Common myeloid progenitor, CD34-positive (primary cell): ENCODE data around the gene MAMDC2.

ENCODE experiments used
- CTCF ChIA-PET: fragments of 350-600 bp; sonication (Branson Sonifier 250); formaldehyde crosslinking; loops from one replicate; lab custom pipeline; 2021; ENCODE audit warnings: antibody characterized with exemption; lab: Charles Lee
- POLR2A ChIA-PET: fragments of 350-600 bp; sonication (Branson Sonifier 250); formaldehyde crosslinking; loops from one replicate; lab custom pipeline; 2021; ENCODE audit warnings: antibody characterized with exemption; lab: Charles Lee
- DNase-seq, 3 donors: peaks; one replicate each; pipeline versions ENCODE4 v3.0.0 to v3.0.0-alpha.2; 2013
- H3K27ac ChIP-seq, 2 experiments: 1 replicate in 1 of 2; 2 replicates in 1 of 2; pipeline ENCODE4 v1.7.0; 2013; ENCODE audit warnings: inconsistent platforms in 2 of 2, low read length in 2 of 2, mild to moderate bottlenecking in 2 of 2, low read depth in 1 of 2, moderate library complexity in 1 of 2; ENCODE audit not compliant: severe bottlenecking in 2 of 2, insufficient read depth in 1 of 2, poor library complexity in 1 of 2
- H3K27me3 ChIP-seq, 5 experiments: replicated peaks in 2 of 5; 1 replicate in 3 of 5; 2 replicates in 2 of 5; pipeline versions ENCODE4 v1.6.1 to v1.7.0; 2013; ENCODE audit warnings: low read length in 4 of 5, mild to moderate bottlenecking in 2 of 5, moderate library complexity in 2 of 5, inconsistent platforms in 1 of 5; ENCODE audit not compliant: insufficient read depth in 5 of 5, control insufficient read depth in 4 of 5
- H3K36me3 ChIP-seq, 4 experiments: 1 replicate in 2 of 4; 2 replicates in 2 of 4; pipeline versions ENCODE4 v1.6.1 to v1.7.0; 2013; ENCODE audit warnings: low read length in 3 of 4, control low read depth in 1 of 4, mild to moderate bottlenecking in 1 of 4; ENCODE audit not compliant: control insufficient read depth in 4 of 4, insufficient read depth in 4 of 4
- H3K4me1 ChIP-seq, 4 experiments: 1 replicate in 3 of 4; 2 replicates in 1 of 4; pipeline versions ENCODE4 v1.6.1 to v1.7.1; 2013; ENCODE audit warnings: low read length in 3 of 4, mild to moderate bottlenecking in 3 of 4, control low read depth in 1 of 4, inconsistent platforms in 1 of 4, moderate library complexity in 1 of 4; ENCODE audit not compliant: control insufficient read depth in 4 of 4, insufficient read depth in 4 of 4; ENCODE audit errors: control extremely low read depth in 1 of 4
- H3K4me3 ChIP-seq, 7 experiments: 1 replicate in 4 of 7; 2 replicates in 3 of 7; pipeline versions ENCODE4 v1.5.1 to v1.7.0; 2013; ENCODE audit warnings: mild to moderate bottlenecking in 7 of 7, low read length in 6 of 7, moderate library complexity in 6 of 7, inconsistent platforms in 2 of 7, low read depth in 2 of 7, control low read depth in 1 of 7; ENCODE audit not compliant: insufficient read depth in 4 of 7, control insufficient read depth in 1 of 7; ENCODE audit errors: extremely low read depth in 1 of 7
- H3K9me3 ChIP-seq, 5 experiments: 1 replicate in 4 of 5; 2 replicates in 1 of 5; pipeline versions ENCODE4 v1.6.1 to v1.7.1; 2013; ENCODE audit warnings: low read length in 4 of 5, mild to moderate bottlenecking in 2 of 5, inconsistent platforms in 1 of 5, low read depth in 1 of 5, moderate library complexity in 1 of 5; ENCODE audit not compliant: control insufficient read depth in 4 of 5, insufficient read depth in 2 of 5; ENCODE audit errors: control extremely low read depth in 1 of 5
- WGBS: methylation state at CpG from one replicate; pipeline ENCODE4 v1.1.5; 2013; ENCODE audit not compliant: insufficient coverage; 5-methylcytosine and 5-hydroxymethylcytosine counted together

Gene MAMDC2

GRCh38 chr9:70015099-70015498 is 28.5 kb upstream of the MAMDC2 start:
- H3K36me3 ChIP-seq = no peaks in the 10 kb centered on the region
- H3K4me3 ChIP-seq = no peak overlapping the region
- H3K9me3 ChIP-seq = no peaks in the 10 kb centered on the region
- H3K4me1 ChIP-seq = no peaks in the 10 kb centered on the region
- CTCF ChIA-PET = interaction anchor here (1.7 kb wide), 1 partner anchor 96 kb away, joined by 6 read pairs; no protein-coding TSS in a partner anchor
- H3K27me3 ChIP-seq = no peaks in the 10 kb centered on the region
- DNase-seq = no peak
- WGBS = 100% methylated on average over 1 of the region's 1 CpG
- POLR2A ChIA-PET = no interaction called here
- no peak overlapping the region for H3K27ac ChIP-seq

- H3K27me3 ChIP-seq = no peaks in the 10 kb centered on the region
- no peaks in the 10 kb centered on the region for H3K4me1 ChIP-seq
- WGBS = 98% methylated on average over 4 of the region's 5 CpGs
- no peak overlapping the region for H3K27ac ChIP-seq
- no peak for DNase-seq
- ChIA-PET CTCF (interaction anchor here (0.8 to 1.3 kb wide), 2 partner anchors 19 to 596 kb away, joined by 3 read pairs; no protein-coding TSS in a partner anchor), POLR2A (no interaction called here)
- H3K9me3 ChIP-seq = peaks cover 0 to 3% (median 0%) of the 10 kb centered on the region in 5 experiments
- H3K36me3 ChIP-seq = no peaks in the 10 kb centered on the region
- no peak overlapping the region for H3K4me3 ChIP-seq
These were observed 23.4 kb upstream of the MAMDC2 start for GRCh38 chr9:70020217-70020616.

- POLR2A ChIA-PET = no interaction called here
- Histone ChIP-seq H3K27ac (no peak overlapping the region), H3K4me3 (no peak overlapping the region), H3K27me3 (no peaks in the 10 kb centered on the region), H3K9me3 (peaks cover 0 to 8% (median 0%) of the 10 kb centered on the region in 5 experiments), H3K36me3 (no peaks in the 10 kb centered on the region), H3K4me1 (no peaks in the 10 kb centered on the region)
- CTCF ChIA-PET = interaction anchor here (1.3 kb wide), 1 partner anchor 20 kb away, joined by 3 read pairs; no protein-coding TSS in a partner anchor
- DNase-seq = no peak
- WGBS = 100% methylated on average over 4 of the region's 5 CpGs
These were observed 22.6 kb upstream of the MAMDC2 start for GRCh38 chr9:70020991-70021571.

GRCh38 chr9:70028287-70028686 is 15.4 kb upstream of the MAMDC2 start:
- H3K36me3 ChIP-seq = no peaks in the 10 kb centered on the region
- CTCF ChIA-PET = interaction anchor here (1.3 to 1.9 kb wide), 2 partner anchors 10 to 82 kb away, joined by 3 to 7 read pairs; no protein-coding TSS in a partner anchor
- no peaks in the 10 kb centered on the region for H3K4me1 ChIP-seq
- no peak overlapping the region for H3K27ac ChIP-seq
- H3K4me3 ChIP-seq = no peak overlapping the region
- POLR2A ChIA-PET = no interaction called here
- DNase-seq = no peak
- H3K27me3 ChIP-seq = no peaks in the 10 kb centered on the region
- 92% methylated on average over 5 of the region's 5 CpGs for WGBS
- H3K9me3 ChIP-seq = peaks cover 0 to 8% (median 0%) of the 10 kb centered on the region in 5 experiments

- Histone ChIP-seq H3K36me3 (no peaks in the 10 kb centered on the region), H3K4me1 (no peaks in the 10 kb centered on the region), H3K27me3 (no peaks in the 10 kb centered on the region), H3K27ac (no peak overlapping the region), H3K4me3 (no peak overlapping the region), H3K9me3 (peaks cover 0 to 6% (median 0%) of the 10 kb centered on the region in 5 experiments)
- ChIA-PET CTCF (interaction anchor here (1.1 kb wide), 1 partner anchor 261 kb away, joined by 3 read pairs; no protein-coding TSS in a partner anchor), POLR2A (interaction anchor here (1.2 kb wide), 1 partner anchor 28 kb away, joined by 3 read pairs; no protein-coding TSS in a partner anchor)
- no peak for DNase-seq
- WGBS = no CpG with 5 or more reads among the region's 1 CpG
These were observed 13.5 kb upstream of the MAMDC2 start for GRCh38 chr9:70030156-70030555.

- POLR2A ChIA-PET = no interaction called here
- Histone ChIP-seq H3K4me1 (no peaks in the 10 kb centered on the region), H3K27ac (no peak overlapping the region), H3K27me3 (no peaks in the 10 kb centered on the region), H3K36me3 (no peaks in the 10 kb centered on the region), H3K9me3 (no peaks in the 10 kb centered on the region), H3K4me3 (no peak overlapping the region)
- no peak for DNase-seq
- CTCF ChIA-PET = interaction anchor here (1.1 kb wide), 1 partner anchor 262 kb away, joined by 3 read pairs; no protein-coding TSS in a partner anchor
- no CpG with 5 or more reads among the region's 1 CpG for WGBS
These were observed 12.5 kb upstream of the MAMDC2 start for GRCh38 chr9:70031141-70031545.

- no peaks in the 10 kb centered on the region for H3K27me3 ChIP-seq
- CTCF ChIA-PET = interaction anchor here (1.3 to 1.5 kb wide), 2 partner anchors 9 to 77 kb away, joined by 3 read pairs; partner anchors contain the start of gene MAMDC2
- WGBS = 100% methylated on average over 1 of the region's 2 CpGs
- no peak for DNase-seq
- no peaks in the 10 kb centered on the region for H3K36me3 ChIP-seq
- peaks cover 0 to 4% (median 0%) of the 10 kb centered on the region in 5 experiments for H3K9me3 ChIP-seq
- H3K4me3 ChIP-seq = no peak overlapping the region
- no peaks in the 10 kb centered on the region for H3K4me1 ChIP-seq
- H3K27ac ChIP-seq = no peak overlapping the region
- POLR2A ChIA-PET = no interaction called here
These were observed 9.4 kb upstream of the MAMDC2 start for GRCh38 chr9:70034271-70034711.
